NCI-H2107 treated with DMSO at 0.1 percent for 48 hours (cell line): ENCODE measurements around the gene PTPN2.
A peak's percentile ranks its signal among the peaks of the same experiment; 100 is the strongest.
"Not testable (repeated sequence)": the region's sequence is repeated elsewhere in the genome, so short reads cannot be mapped to it uniquely, and the experiment has no call there.

ENCODE experiments used
- DNase-seq: peaks from one replicate; lab custom pipeline; 2025; ENCODE audit not compliant: unreplicated experiment; lab: John Stamatoyannopoulos, UW

PTPN2 gene

DNA sequence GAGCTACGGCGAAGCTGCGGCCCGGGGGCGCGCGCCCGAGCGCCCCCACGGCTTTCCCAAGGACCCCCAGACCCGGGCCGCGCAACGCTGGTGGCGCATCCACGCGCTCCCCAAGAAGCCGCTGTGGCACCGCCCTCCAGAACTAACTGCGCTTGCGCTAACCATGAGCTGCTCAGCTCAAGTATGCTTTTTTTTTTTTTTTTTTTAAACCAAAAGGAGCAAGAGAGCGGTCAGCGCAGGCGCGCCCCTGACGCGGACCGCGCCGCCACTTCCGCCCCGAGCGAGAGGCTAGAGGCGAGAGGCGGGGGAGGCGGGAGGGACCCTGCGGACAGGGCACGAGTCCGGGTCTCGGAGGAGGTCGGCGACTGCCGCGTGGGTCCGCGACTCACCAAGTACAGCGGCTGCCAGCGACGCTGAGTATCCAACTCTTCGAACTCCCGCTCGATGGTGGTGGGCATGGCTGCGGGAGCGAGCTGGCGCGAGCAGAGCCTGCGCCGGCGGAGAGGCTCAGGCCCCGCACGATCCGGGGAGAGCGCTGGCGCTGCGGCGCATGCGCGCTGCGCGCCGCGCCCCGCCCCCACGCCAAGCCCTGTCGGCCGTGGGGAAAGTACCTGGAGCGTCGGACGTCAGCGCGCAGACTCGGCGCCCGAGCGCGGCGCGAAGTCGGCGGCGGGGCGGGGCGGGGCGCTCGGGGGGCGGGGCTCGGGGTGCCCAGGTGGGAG, at the start of gene PTPN2:
PTPN2 (minus strand) TSS at position 554 of the 722 bp plus-strand sequence; CDS start at position 458, 96 bp downstream.
- peak; percentile 58 for DNase-seq

- no peak for DNase-seq
These were observed 49.3 kb upstream of the PTPN2 start for GRCh38 chr18:12933327-12933726.

DNA sequence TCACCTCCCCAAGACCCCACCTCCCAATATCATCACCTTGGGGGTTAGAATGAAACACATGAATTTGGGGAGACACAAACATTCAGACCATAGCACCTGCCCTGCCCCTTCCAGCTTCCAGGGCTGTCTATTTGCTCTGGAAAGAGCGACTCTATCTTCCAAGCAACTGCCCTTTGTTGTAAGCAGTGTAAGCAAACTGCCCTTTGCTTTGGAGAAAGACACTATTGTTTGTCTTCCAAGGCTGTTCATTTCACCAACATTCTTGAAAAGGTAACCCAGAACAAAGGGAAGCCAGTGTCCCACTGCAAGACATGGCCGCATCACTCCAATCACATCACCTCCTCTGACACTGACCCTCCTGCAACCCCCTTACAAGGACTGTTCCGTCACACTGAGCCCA, 46.9 kb upstream of the PTPN2 start:
- DNase-seq, result no peak

DNA sequence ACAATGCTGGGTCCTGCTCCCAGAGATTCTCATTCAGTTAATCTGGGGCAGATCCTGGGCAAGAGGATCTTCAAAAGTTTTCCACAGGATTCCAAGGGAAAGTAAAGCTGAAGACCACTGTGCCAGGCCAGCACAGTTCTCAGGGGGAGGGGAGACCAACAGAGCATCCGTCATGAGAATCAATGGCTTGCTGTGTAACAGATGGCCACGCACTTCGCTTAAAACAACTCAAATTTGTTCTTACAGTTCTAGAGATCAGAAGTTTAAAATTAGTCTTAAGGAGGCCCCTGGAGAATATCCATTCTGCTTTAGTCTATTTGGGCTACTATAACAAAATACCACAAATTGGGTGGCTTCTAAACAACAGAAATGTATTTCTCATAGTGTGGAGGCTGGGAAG, 46.3 kb upstream of the PTPN2 start:
- DNase-seq, result no peak

- no peak for DNase-seq
These were observed 45.5 kb upstream of the PTPN2 start for GRCh38 chr18:12929477-12930083.

DNA sequence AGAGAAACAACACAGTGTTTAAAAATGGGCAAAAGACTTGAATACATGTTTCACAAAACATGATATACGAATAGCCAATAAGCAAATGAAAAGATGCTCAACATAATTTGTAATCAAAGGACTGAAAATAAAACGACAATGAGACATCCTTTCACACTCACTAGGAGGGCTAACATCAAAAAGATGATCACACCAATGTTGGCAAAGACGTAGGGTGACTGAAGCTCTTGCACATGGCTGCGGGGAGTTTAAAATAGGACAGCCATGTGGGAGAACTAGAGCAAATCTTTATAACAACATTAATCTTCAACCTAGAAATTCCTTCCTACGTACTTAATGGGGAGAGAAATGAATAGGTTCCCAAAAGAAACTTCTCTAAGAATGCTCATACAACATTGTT, 44.6 kb upstream of the PTPN2 start:
- DNase-seq, result no peak

DNA sequence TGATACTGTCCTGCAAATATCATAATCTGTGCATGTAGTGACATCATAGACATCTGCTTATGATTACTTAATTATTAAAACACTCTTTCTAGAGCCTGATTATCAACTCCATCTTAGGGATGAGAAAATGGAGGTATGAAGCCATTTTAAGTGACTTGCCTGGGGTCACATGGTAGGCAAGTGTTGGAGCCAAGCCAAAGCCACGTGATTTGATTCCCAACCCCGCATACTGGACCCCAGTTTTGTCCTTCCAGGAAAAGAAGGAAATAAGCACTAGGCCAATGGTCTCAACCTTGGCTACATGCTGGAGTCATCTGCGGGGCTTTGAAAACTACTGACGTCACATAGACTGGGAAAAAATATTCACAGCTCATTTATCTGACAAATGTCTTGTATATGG, 44.2 kb upstream of the PTPN2 start:
- no peak for DNase-seq

- DNase-seq, result no peak
These were observed 40.6 kb upstream of the PTPN2 start for GRCh38 chr18:12924616-12925015.

DNA sequence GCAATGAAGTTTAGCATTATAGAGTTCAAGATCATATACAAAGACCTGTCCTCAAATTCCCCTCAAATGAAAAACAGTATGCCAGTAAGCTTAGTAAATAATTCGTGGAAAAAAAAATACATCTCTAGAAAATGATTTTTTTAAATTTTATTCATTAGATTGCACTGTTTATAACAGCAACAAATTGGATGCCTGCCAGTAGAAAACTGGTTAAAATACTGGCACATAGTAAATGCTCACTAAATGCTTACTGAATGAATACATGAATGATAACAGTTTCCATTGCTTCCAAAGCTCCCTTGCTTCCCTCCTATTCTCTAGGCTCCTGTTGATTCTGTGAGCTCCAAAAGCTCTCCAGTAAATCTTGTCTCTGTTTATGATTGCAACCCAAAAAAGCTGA, 38.2 kb upstream of the PTPN2 start:
- no peak for DNase-seq

DNA sequence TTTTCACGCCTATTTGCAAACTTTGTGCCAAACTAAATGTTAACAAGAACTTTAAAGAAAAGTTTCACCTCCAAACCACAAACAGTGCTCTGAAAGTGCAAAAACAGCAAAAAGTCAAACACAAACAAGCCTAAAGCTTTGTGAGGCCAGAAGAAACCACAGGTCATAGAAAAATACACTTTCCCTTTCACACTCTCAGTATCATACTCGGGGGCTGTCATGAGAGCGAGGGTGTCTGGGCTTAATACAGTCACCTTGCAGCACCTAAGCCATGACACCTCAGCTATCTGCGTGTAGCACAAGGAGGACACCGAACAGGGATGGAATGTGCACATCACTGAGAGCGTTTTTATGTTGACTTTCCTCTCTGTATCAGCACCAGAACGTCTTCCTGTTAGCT, 37.1 kb upstream of the PTPN2 start:
- no peak for DNase-seq

DNA sequence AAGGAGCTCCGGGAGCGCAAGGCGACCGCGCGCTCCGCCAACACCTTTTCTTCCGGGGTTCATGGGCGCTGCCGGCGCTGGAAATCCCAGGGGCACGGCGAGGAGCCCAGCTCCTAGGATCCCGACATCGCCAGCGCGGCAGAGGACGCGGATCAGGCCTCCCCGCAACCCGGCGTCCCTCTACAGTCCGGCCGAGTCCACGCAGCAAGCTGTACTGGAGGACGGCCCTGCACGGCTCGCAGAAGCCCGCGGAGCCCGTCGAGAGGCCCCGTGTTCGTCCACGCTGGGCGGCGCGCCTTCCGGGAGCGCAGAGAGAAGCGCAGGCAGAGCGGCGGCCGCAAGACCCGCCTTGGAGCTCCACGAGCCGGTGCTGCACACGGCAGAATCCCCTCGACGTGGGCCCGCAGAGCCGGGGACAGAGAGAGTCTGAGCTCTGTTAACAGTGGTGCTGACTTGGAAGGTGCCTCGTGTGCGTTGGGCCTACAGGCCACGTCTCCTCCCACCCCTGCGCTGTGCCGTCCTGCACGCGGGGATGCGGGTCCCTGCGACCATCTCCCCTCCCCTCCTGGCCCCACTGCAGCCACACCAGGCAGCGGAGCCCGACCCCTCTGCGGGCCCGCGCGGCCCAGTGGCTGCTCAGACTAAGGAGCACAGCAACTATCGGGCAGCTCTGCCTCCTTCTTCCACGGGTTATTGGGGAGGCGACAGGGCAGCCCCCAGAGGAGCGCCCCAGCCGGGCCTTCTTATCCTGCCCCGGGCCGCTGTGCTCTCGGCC, 28.1 kb upstream of the PTPN2 start:
- DNase-seq, result no peak

- no peak for DNase-seq
These were observed 27.2 kb upstream of the PTPN2 start for GRCh38 chr18:12911025-12911928.

DNA sequence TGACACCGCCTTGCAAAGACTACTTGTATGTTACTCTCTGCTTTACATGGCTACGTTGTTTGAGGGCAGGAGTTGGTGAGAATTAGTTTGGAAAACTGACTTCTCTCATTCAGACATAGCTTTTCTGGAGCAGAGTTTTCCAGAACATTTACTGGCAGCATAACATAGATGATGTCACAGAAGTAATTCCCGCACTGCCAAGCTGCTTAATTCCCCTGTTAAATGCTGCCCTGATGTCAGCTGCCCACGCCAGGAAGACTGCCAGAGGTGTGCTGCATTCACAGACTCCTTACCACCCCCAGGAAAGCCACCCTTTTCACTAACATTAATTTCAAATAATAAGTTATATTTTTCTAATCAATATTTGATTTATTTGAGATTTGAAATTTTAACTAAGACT, 24.7 kb upstream of the PTPN2 start:
- no peak for DNase-seq

DNA sequence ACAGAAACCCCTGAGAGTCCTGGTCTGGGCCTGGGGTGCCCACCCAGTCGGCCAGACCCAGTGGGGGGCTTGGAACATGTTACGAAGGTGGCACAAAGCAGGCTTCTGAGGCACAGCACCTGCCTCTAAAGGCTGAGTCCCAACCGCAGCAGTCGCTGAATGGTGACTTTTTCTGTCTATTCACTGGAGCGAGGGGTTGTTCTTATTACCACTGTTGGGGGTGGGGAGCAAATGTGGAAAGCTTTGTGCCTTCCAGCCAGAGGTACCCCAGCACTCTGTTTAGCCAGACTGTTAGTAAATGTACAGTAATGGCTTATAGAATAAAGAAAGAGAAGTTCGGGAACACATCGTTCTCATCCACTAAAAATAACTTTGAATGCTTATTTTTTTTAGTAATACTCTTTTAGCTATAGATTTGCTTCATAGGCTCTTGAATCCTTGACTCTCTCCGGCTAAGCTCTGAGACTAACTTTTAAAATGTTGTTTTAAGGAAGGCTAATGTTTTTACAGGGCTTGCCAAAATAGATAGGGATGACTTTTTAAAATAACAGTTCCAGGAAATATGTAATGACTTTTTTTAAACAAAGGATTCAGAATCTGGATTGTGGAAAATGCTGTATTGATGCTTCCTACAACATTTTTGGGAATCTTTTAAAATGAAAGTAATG, 23.4 kb upstream of the PTPN2 start:
- DNase-seq, result no peak

- no peak for DNase-seq
These were observed 22.7 kb upstream of the PTPN2 start for GRCh38 chr18:12906773-12907172.

GRCh38 chr18:12906119-12906518, 22.1 kb upstream of the PTPN2 start:
- DNase-seq, result no peak

DNA sequence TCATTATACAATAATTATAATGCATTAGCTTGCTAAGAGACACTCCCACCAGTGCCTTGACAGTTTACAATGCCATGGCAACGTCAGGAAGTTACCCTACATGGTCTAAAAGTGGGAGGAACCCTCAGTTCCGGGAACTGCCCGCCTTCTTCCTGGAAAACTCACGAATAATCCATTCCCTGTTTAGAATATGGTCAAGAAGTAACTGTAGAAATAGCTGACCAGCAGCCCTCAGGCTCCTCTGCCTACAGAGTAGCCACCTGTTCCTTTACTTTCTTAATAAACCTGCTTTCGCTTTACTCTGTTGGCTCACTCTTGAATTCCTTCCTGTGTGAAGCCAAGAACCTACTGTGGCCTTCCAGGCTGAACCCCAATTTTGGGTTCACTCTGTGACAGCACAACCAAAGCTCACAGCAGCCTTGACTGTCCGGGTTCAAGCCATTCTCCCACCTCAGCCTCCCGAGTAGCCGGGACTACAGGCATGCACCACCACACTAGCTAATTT, 20.0 kb upstream of the PTPN2 start:
- DNase-seq, result no peak

DNA sequence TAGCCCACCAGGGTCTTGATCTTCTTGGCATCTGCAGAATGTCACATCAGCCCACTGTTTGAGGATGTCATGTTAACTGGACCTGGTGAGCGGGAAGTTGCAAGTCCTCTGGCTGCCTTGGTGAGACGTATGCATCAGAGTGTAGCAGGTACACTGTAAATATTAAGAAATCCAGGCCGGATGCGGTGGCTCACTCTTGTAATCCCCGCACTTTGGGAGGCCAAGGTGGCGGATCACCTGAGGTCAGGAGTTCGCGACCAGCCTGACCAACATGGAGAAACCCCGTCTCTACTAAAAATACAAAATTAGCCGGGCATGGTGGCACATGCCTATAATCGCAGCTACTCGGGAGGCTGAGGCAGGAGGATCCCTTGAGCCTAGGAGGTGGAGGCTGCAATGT, 17.2 kb upstream of the PTPN2 start:
- not testable (repeated sequence) for DNase-seq

- DNase-seq, result not testable (repeated sequence)
These were observed 12.8 kb upstream of the PTPN2 start for GRCh38 chr18:12896784-12897333.

GRCh38 chr18:12895626-12896025, 11.6 kb upstream of the PTPN2 start:
- no peak for DNase-seq
